ENCODE data around the gene NINJ1.
A peak's percentile ranks its signal among the peaks of the same experiment; 100 is the strongest.

NINJ1 gene

GRCh38 chr9:93170571-93170970 lies 36.5 kb upstream of the NINJ1 start:
- Histone ChIP-seq H3K9me3 (replicated peaks in 1 of 2; ENCODE audit: control insufficient read depth in 2 of 2, insufficient read depth in 1 of 2, low read depth in 1 of 2, low read length in 2 of 2) (no peaks in the 10 kb centered on the region), H3K18ac (ENCODE audit: low read length) (no peak overlapping the region), H3K9ac (ENCODE audit: low read depth, low read length, poor library complexity) (no peak overlapping the region), H3K4ac (ENCODE audit: low read length) (no peak overlapping the region), H2BK12ac (ENCODE audit: low read length) (no peak overlapping the region), H2BK120ac (ENCODE audit: low read depth, low read length) (no peak overlapping the region), H3K27ac (replicated peaks; ENCODE audit: low read length) (no peak overlapping the region), H3K4me1 (ENCODE audit: control insufficient read depth in 2 of 2, insufficient read depth in 1 of 2, low read depth in 1 of 2, low read length in 2 of 2) (peaks cover 0 to 2% of the 10 kb centered on the region in 2 donors), H3K4me3 (ENCODE audit: low read length in 2 of 2) (no peak overlapping the region), H3K36me3 (replicated peaks in 1 of 2; ENCODE audit: control insufficient read depth in 2 of 2, insufficient read depth in 2 of 2, low read length in 2 of 2) (no peaks in the 10 kb centered on the region), H3K27me3 (ENCODE audit: control insufficient read depth in 3 of 3, insufficient read depth in 3 of 3, low read depth in 1 of 3, low read length in 3 of 3) (peaks cover 0 to 31% (median 0%) of the 10 kb centered on the region in 3 experiments), H3K23ac (ENCODE audit: low read depth, low read length, poor library complexity) (no peak overlapping the region), H3K14ac (ENCODE audit: low read length) (no peak overlapping the region), H2AK5ac (ENCODE audit: low read depth, low read length) (no peak overlapping the region), H3K79me1 (ENCODE audit: low read depth, low read length) (no peaks in the 10 kb centered on the region), H2AFZ (ENCODE audit: low read length) (no peak overlapping the region), H3K4me2 (ENCODE audit: insufficient read depth, low read length, poor library complexity, severe bottlenecking) (no peak overlapping the region), H4K8ac (ENCODE audit: low read depth, low read length) (no peak overlapping the region), H2BK5ac (ENCODE audit: low read length) (no peak overlapping the region), H4K91ac (ENCODE audit: low read depth, low read length, poor library complexity) (no peak overlapping the region), H2BK15ac (ENCODE audit: low read length) (no peak overlapping the region)
- no CpG with 5 or more reads among the region's 8 CpGs for WGBS, 2 donors (ENCODE audit: extremely low coverage in 2 of 2, insufficient read length in 2 of 2, insufficient replicate concordance in 1 of 2)
- no peak for DNase-seq (ENCODE audit: low spot score)

GRCh38 chr9:93169444-93169843 lies 35.4 kb upstream of the NINJ1 start:
- no peak overlapping the region for H2BK12ac ChIP-seq (ENCODE audit: low read length)

GRCh38 chr9:93168581-93168980 lies 34.5 kb upstream of the NINJ1 start:
- H3K14ac ChIP-seq (ENCODE audit: low read length): no peak overlapping the region
- no peak overlapping the region for H3K4me3 ChIP-seq (ENCODE audit: low read length in 2 of 2)
- H3K79me1 ChIP-seq (ENCODE audit: low read depth, low read length): no peaks in the 10 kb centered on the region
- H4K91ac ChIP-seq (ENCODE audit: low read depth, low read length, poor library complexity): no peak overlapping the region
- no peak overlapping the region for H3K23ac ChIP-seq (ENCODE audit: low read depth, low read length, poor library complexity)
- H2BK15ac ChIP-seq (ENCODE audit: low read length): no peak overlapping the region
- no peak overlapping the region for H3K9ac ChIP-seq (ENCODE audit: low read depth, low read length, poor library complexity)
- WGBS, 2 donors (ENCODE audit: extremely low coverage in 2 of 2, insufficient read length in 2 of 2, insufficient replicate concordance in 1 of 2): no CpG with 5 or more reads among the region's 5 CpGs
- DNase-seq (ENCODE audit: low spot score): no peak
- H2BK5ac ChIP-seq (ENCODE audit: low read length): no peak overlapping the region
- no peak overlapping the region for H3K4me2 ChIP-seq (ENCODE audit: insufficient read depth, low read length, poor library complexity, severe bottlenecking)
- H2AFZ ChIP-seq (ENCODE audit: low read length): no peak overlapping the region
- no peak overlapping the region for H3K4ac ChIP-seq (ENCODE audit: low read length)
- H2BK120ac ChIP-seq (ENCODE audit: low read depth, low read length): no peak overlapping the region
- peaks cover 0 to 2% of the 10 kb centered on the region in 2 donors for H3K4me1 ChIP-seq (ENCODE audit: control insufficient read depth in 2 of 2, insufficient read depth in 1 of 2, low read depth in 1 of 2, low read length in 2 of 2)
- no peaks in the 10 kb centered on the region for H3K36me3 ChIP-seq (replicated peaks in 1 of 2; ENCODE audit: control insufficient read depth in 2 of 2, insufficient read depth in 2 of 2, low read length in 2 of 2)
- H2AK5ac ChIP-seq (ENCODE audit: low read depth, low read length): no peak overlapping the region
- peak overlapping the region; percentile 46 for H3K18ac ChIP-seq (ENCODE audit: low read length)
- H3K9me3 ChIP-seq (replicated peaks in 1 of 2; ENCODE audit: control insufficient read depth in 2 of 2, insufficient read depth in 1 of 2, low read depth in 1 of 2, low read length in 2 of 2): no peaks in the 10 kb centered on the region
- peaks cover 0 to 26% (median 0%) of the 10 kb centered on the region in 3 experiments for H3K27me3 ChIP-seq (ENCODE audit: control insufficient read depth in 3 of 3, insufficient read depth in 3 of 3, low read depth in 1 of 3, low read length in 3 of 3)
- no peak overlapping the region for H2BK12ac ChIP-seq (ENCODE audit: low read length)
- H3K27ac ChIP-seq (replicated peaks; ENCODE audit: low read length): no peak overlapping the region
- no peak overlapping the region for H4K8ac ChIP-seq (ENCODE audit: low read depth, low read length)

More at GRCh38 chr9:93169444-93169843, 35.4 kb upstream of the NINJ1 start:
- Histone ChIP-seq H2AFZ (ENCODE audit: low read length) (no peak overlapping the region), H3K27ac (replicated peaks; ENCODE audit: low read length) (no peak overlapping the region), H4K8ac (ENCODE audit: low read depth, low read length) (no peak overlapping the region), H3K36me3 (replicated peaks in 1 of 2; ENCODE audit: control insufficient read depth in 2 of 2, insufficient read depth in 2 of 2, low read length in 2 of 2) (no peaks in the 10 kb centered on the region), H3K9me3 (replicated peaks in 1 of 2; ENCODE audit: control insufficient read depth in 2 of 2, insufficient read depth in 1 of 2, low read depth in 1 of 2, low read length in 2 of 2) (no peaks in the 10 kb centered on the region), H3K4ac (ENCODE audit: low read length) (no peak overlapping the region), H3K14ac (ENCODE audit: low read length) (no peak overlapping the region), H2BK120ac (ENCODE audit: low read depth, low read length) (no peak overlapping the region), H3K9ac (ENCODE audit: low read depth, low read length, poor library complexity) (no peak overlapping the region), H3K27me3 (ENCODE audit: control insufficient read depth in 3 of 3, insufficient read depth in 3 of 3, low read depth in 1 of 3, low read length in 3 of 3) (peaks cover 0 to 26% (median 0%) of the 10 kb centered on the region in 3 experiments), H3K79me1 (ENCODE audit: low read depth, low read length) (no peaks in the 10 kb centered on the region), H3K4me1 (ENCODE audit: control insufficient read depth in 2 of 2, insufficient read depth in 1 of 2, low read depth in 1 of 2, low read length in 2 of 2) (peaks cover 0 to 2% of the 10 kb centered on the region in 2 donors), H4K91ac (ENCODE audit: low read depth, low read length, poor library complexity) (no peak overlapping the region), H2BK15ac (ENCODE audit: low read length) (no peak overlapping the region), H2BK5ac (ENCODE audit: low read length) (no peak overlapping the region), H3K18ac (ENCODE audit: low read length) (no peak overlapping the region), H2AK5ac (ENCODE audit: low read depth, low read length) (no peak overlapping the region), H3K4me2 (ENCODE audit: insufficient read depth, low read length, poor library complexity, severe bottlenecking) (no peak overlapping the region), H3K23ac (ENCODE audit: low read depth, low read length, poor library complexity) (no peak overlapping the region), H3K4me3 (ENCODE audit: low read length in 2 of 2) (no peak overlapping the region)
- WGBS, 2 donors (ENCODE audit: extremely low coverage in 2 of 2, insufficient read length in 2 of 2, insufficient replicate concordance in 1 of 2): no CpG with 5 or more reads among the region's 1 CpG
- no peak for DNase-seq (ENCODE audit: low spot score)

- no peak overlapping the region for H3K14ac ChIP-seq (ENCODE audit: low read length)
- H2AK5ac ChIP-seq (ENCODE audit: low read depth, low read length): no peak overlapping the region
- no peak overlapping the region for H3K9ac ChIP-seq (ENCODE audit: low read depth, low read length, poor library complexity)
- H4K91ac ChIP-seq (ENCODE audit: low read depth, low read length, poor library complexity): no peak overlapping the region
- peaks cover 0 to 26% (median 0%) of the 10 kb centered on the region in 3 experiments for H3K27me3 ChIP-seq (ENCODE audit: control insufficient read depth in 3 of 3, insufficient read depth in 3 of 3, low read depth in 1 of 3, low read length in 3 of 3)
- no peak overlapping the region for H2BK15ac ChIP-seq (ENCODE audit: low read length)
- no peak overlapping the region for H3K18ac ChIP-seq (ENCODE audit: low read length)
- no peak overlapping the region for H3K23ac ChIP-seq (ENCODE audit: low read depth, low read length, poor library complexity)
- no peak overlapping the region for H2BK5ac ChIP-seq (ENCODE audit: low read length)
- WGBS, 2 donors (ENCODE audit: extremely low coverage in 2 of 2, insufficient read length in 2 of 2, insufficient replicate concordance in 1 of 2): no CpG with 5 or more reads among the region's 4 CpGs
- H3K4ac ChIP-seq (ENCODE audit: low read length): no peak overlapping the region
- no peaks in the 10 kb centered on the region for H3K36me3 ChIP-seq (replicated peaks in 1 of 2; ENCODE audit: control insufficient read depth in 2 of 2, insufficient read depth in 2 of 2, low read length in 2 of 2)
- H3K4me3 ChIP-seq (ENCODE audit: low read length in 2 of 2): no peak overlapping the region
- no peaks in the 10 kb centered on the region for H3K79me1 ChIP-seq (ENCODE audit: low read depth, low read length)
- H2AFZ ChIP-seq (ENCODE audit: low read length): no peak overlapping the region
- H3K4me2 ChIP-seq (ENCODE audit: insufficient read depth, low read length, poor library complexity, severe bottlenecking): no peak overlapping the region
- H3K9me3 ChIP-seq (replicated peaks in 1 of 2; ENCODE audit: control insufficient read depth in 2 of 2, insufficient read depth in 1 of 2, low read depth in 1 of 2, low read length in 2 of 2): no peaks in the 10 kb centered on the region
- no peak overlapping the region for H4K8ac ChIP-seq (ENCODE audit: low read depth, low read length)
- no peak overlapping the region for H2BK12ac ChIP-seq (ENCODE audit: low read length)
- no peak overlapping the region for H3K27ac ChIP-seq (replicated peaks; ENCODE audit: low read length)
- H2BK120ac ChIP-seq (ENCODE audit: low read depth, low read length): no peak overlapping the region
- DNase-seq (ENCODE audit: low spot score): no peak
- H3K4me1 ChIP-seq (ENCODE audit: control insufficient read depth in 2 of 2, insufficient read depth in 1 of 2, low read depth in 1 of 2, low read length in 2 of 2): peaks cover 0 to under 1% of the 10 kb centered on the region in 2 donors
Measured at GRCh38 chr9:93167838-93168237, 33.8 kb upstream of the NINJ1 start.

All from neuronal stem cell (in vitro differentiated cells).